Gastroesophageal sphincter (tissue), 3 donors: ENCODE results near the gene PSMB2.

ENCODE experiments used
- CTCF ChIP-seq, 4 experiments: fragments of 200-600 bp in 2 of 4; fragments of 450-650 bp in 2 of 4; sonication (generic) in 1 of 4; IDR thresholded peaks; one replicate each; pipeline ENCODE4 v1.5.1; 2017 to 2019; ENCODE audit warnings: antibody characterized with exemption in 4 of 4, mild to moderate bottlenecking in 2 of 4, moderate library complexity in 2 of 4
- EP300 ChIP-seq: sonication (generic); formaldehyde crosslinking; IDR thresholded peaks from one replicate; pipeline ENCODE4 v1.6.1; 2017; ENCODE audit warnings: antibody characterized with exemption, mild to moderate bottlenecking
- POLR2A ChIP-seq, 2 donors: fragments of 450-650 bp; IDR thresholded peaks; one replicate each; pipeline ENCODE4 v1.6.1; 2017; ENCODE audit warnings: antibody characterized with exemption in 2 of 2, mild to moderate bottlenecking in 2 of 2, moderate library complexity in 1 of 2
- POLR2AphosphoS5 ChIP-seq: sonication (generic); formaldehyde crosslinking; IDR thresholded peaks from one replicate; pipeline ENCODE4 v1.6.1; 2017; ENCODE audit warnings: antibody characterized with exemption

DNA sequence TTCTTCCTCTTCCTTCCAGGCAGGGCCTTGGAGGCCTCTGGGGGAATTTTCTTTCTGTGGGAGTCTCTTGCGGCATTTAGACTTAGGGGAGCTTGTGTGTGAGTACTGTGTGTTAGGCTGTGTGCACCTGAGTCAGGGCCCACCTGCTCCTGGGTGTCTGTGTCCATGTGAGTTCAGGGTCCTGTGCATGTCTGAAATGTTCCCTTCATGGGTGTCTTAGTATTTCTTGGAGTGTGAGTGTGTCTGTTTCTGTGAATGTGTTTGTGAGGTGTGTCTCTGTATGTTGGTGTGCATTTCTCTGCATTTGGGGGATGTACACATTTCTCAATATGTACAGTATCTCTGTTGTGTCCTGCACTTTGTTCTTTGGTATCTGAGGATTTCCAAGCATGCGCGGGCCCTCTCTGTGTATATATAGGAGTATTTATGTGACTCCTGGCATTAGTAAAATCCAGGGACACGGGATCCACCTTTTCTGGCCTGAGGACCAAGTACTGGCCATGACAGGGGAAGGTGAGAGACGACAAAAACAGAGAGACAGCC is 65.8 kb downstream of the PSMB2 start:
- no peak for TF ChIP-seq CTCF (IDR thresholded peaks at IDR 0.05)
- TF ChIP-seq POLR2A (IDR thresholded peaks at IDR 0.05), result no peak
- TF ChIP-seq POLR2AphosphoS5, result no peak
- no peak for TF ChIP-seq EP300
